Measurements from ENCODE around the gene MDN1.

- TF ChIP-seq CTCF (IDR thresholded peaks at IDR 0.05) (no peak), POLR2A (IDR thresholded peaks at IDR 0.05) (no peak), POLR2AphosphoS5 (IDR thresholded peaks at IDR 0.05) (no peak)
These were observed 74.5 kb downstream of the MDN1 start for GRCh38 chr6:89745096-89745495.
